Choroid plexus epithelial cell (primary cell): ENCODE results near the gene COG8.

Experiments used
- DNase-seq: peaks from one replicate; pipeline ENCODE4 v3.0.0-alpha.2; 2010; ENCODE audit warnings: low read depth
- H3K4me3 ChIP-seq: 2 replicates; pipeline ENCODE4 v1.5.1; 2011; ENCODE audit warnings: low read depth, mild to moderate bottlenecking, control low read depth, low read length, moderate library complexity
- CTCF ChIP-seq: conservative IDR thresholded peaks from 2 replicates; pipeline ENCODE4 v1.5.1; 2011; ENCODE audit warnings: low read depth, mild to moderate bottlenecking, control low read depth, inconsistent platforms, low read length, moderate library complexity

COG8 gene

DNA sequence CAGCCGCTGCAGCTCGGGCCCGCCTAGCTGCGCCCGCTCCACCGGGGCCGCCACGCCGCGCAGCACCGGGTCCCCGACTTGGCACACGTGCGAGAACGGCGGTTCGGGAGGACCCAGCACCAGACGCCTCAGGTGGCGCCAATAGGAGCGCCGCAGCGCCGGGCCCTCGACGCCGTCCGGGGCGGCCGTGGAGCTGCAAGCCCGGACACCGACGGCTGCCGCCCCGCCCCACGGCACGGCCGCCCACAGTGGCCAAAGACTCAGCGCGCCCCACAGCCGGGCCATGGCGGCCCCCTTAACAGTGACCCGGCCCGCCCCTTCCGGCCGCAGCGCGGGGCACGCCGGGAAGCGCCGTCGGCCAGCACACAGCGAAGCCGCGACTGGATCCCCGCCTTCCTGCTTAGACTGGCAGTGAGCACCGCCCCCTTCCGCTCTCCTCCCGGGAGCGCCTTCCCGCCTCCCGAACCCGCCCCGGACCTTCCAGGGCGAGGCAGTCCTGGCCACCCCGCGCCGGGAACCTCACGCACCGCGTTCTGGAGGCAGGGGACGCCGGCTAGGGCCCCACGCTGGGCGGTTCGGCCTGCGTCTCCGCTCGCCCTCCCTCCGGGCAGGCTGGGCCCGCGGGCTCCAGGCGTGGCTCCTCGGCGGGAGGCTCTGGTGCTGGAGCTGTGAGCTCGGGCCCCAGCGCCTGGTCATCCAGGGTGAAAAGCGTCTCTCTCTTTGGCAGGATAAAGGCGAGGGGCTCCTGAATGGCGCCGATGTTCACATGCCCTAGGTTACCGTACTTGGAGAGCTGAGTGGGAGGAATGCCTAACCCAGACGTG, 8.9 kb downstream of the COG8 start, which contains the start of gene PDF:
TSS of gene PDF (minus strand) at position 303 of the 824 bp plus-strand sequence. CDS start at position 285, 18 bp downstream.
- peak within 1 kb of the TSS; percentile 80 for H3K4me3 ChIP-seq
- no peak for TF ChIP-seq CTCF
- peak; percentile 95 for DNase-seq

GRCh38 chr16:69329369-69330285, 9.7 kb downstream of the COG8 start:
- DNase-seq = peak; percentile 28
- no peak for TF ChIP-seq CTCF
- peak overlapping the region; percentile 80 for H3K4me3 ChIP-seq

DNA sequence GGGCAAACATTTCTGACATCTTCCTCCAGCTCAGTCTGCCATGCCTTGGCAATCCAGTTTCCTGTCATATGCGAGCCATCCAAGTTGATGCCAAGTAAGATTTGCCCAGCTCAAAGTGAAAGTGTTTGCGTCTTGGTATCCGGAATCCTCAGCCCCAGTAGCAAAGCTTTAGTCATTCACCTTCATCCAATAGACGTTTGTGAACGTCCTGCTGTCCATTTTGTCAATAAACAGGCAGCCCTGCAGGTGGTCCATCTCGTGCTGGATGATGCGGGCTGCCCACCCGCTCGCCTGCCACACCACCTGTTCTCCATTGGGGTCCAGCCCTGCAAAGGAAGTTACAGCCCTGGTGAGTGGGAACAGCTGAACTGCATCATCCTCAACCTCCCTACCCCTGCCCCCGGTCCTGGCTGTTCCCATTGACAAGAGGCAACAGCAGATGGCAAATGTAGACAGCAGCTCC, 10.5 kb downstream of the COG8 start:
- H3K4me3 ChIP-seq = peak overlapping the region; percentile 80
- TF ChIP-seq CTCF = no peak
- peak; percentile 73 for DNase-seq

GRCh38 chr16:69327585-69328310, 11.6 kb downstream of the COG8 start:
- no peak for TF ChIP-seq CTCF
- no peak overlapping the region for H3K4me3 ChIP-seq
- no peak for DNase-seq

DNA sequence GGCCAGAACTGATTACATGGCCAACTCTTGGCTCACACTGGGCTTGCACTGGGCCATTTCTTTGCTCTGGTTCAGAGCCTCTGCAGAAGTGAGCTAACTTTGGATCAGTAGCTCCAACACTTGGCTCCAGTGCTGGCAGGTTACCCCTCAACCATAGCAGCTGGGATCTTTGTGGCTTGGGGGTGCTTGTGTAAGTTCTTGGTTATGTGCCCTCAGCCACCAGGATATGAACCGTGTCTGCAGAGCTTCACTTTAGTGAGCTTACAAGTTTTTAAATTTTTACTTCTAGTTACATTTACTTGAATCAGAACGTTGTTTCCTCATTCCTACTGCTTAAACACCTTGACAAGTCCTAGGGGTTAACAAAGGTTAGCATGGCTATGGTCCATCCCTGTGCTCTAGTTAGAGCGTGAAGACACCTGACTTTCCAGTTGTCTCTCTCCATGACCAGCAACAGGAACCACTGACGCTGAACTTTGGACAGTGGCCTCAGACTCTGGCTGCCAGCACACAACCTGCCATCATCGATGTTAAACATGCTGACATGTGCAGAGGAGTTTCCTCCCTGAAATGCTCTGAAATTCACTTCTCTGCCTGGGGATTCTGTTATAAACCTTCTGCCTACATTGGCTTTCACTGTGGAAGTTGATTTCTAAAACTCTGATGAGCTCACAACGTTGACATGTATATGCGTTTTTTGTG, 13.0 kb downstream of the COG8 start:
- no peak overlapping the region for H3K4me3 ChIP-seq
- DNase-seq = no peak

More for the DNA sequence above, 13.0 kb downstream of the COG8 start:
- TF ChIP-seq CTCF = no peak
